IPS-18c (cell line): ENCODE measurements around the gene POLR2A.

Experiments used
- H3K4me3 ChIP-seq: 2 replicates; pipeline ENCODE4 v1.7.0; 2013; ENCODE audit warnings: low read depth, mild to moderate bottlenecking, low read length, moderate library complexity; ENCODE audit not compliant: insufficient read depth
- H3K9me3 ChIP-seq: one replicate; pipeline ENCODE4 v1.6.1; 2013; ENCODE audit warnings: mild to moderate bottlenecking, low read length, moderate library complexity; ENCODE audit not compliant: control insufficient read depth, insufficient read depth

Gene POLR2A

DNA sequence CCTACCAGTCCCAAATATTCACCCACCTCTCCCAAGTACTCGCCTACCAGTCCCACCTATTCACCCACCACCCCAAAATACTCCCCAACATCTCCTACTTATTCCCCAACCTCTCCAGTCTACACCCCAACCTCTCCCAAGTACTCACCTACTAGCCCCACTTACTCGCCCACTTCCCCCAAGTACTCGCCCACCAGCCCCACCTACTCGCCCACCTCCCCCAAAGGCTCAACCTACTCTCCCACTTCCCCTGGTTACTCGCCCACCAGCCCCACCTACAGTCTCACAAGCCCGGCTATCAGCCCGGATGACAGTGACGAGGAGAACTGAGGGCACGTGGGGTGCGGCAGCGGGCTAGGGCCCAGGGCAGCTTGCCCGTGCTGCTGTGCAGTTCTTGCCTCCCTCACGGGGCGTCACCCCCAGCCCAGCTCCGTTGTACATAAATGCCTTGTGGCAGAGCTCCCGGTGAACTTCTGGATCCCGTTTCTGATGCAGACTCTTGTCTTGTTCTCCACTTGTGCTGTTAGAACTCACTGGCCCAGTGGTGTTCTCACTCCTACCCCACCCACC lies 29.8 kb downstream of the POLR2A start:
- no peaks in the 10 kb centered on the region for H3K9me3 ChIP-seq
- no peak overlapping the region for H3K4me3 ChIP-seq

DNA sequence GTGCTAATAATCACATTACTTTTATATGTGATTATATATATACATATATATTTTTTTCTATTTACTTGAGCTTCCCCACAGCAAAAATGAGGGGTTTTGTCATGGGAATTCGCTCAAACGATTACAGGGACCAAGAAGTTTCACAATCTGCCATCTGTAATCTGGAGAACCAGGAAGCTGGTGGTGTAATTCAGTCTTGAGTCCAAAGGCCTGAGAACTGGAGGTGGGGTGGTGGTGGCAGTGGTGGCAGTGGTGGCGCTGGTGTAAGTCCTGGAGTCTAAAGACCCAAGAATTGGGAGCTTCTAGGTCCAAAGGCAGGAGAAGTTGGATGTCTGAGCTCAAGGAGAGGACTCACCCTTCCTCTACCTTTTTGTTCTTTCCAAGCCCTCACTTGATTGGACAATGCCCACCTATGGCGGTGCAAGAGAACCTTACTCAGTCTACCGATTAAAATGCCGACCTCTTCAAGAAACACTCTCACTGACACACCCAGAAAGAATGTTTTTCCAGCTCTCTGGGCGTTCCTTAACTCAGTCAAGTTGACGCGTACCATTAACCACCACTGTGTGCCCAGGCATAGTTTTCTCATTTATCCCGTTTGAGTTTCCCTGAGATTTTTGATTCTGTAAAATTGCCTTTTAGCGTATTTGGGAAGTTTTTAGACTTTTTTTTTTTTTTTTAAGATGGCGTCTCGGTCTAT lies 31.9 kb downstream of the POLR2A start:
- H3K4me3 ChIP-seq, result no peak overlapping the region
- no peaks in the 10 kb centered on the region for H3K9me3 ChIP-seq

DNA sequence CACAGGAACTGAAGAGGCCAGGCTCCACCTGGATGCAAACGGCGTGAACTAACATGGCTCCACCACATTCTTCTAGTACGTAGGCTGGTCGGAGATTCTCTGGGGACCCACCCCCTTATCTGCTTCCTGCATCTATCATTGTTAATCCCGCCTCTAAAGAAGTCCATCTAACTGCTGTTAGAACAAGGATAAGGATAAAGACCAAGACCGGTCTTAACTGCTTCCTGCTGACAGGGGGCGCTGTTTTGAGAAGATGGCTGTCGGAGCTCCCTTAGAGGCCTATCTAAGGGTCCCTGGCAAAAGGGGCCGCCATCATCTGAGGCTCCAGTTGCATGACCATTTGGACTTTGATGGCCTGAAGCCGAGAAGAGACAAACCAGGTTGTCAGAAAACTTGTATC lies 38.9 kb downstream of the POLR2A start:
- H3K9me3 ChIP-seq, result no peaks in the 10 kb centered on the region
- no peak overlapping the region for H3K4me3 ChIP-seq

DNA sequence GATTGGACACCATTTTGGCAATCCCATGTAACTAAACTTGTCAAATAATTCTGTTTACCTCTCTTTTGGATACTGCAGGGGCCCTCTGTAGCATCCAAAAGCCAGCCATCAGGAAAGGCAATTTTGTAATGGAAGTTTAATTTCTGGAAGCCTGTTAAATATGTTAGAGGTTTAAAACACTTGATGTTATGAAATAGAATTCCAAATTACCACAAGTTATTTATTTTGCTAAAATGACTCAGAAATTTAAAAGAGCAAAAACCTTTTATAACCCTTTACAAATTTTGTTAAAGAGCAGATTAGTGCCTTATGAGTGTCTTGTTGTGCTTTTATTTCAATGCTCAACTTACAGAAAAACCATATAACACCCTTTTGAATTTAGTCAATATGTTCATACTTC lies 44.7 kb downstream of the POLR2A start:
- peaks cover 2% of the 10 kb centered on the region for H3K9me3 ChIP-seq
- no peak overlapping the region for H3K4me3 ChIP-seq

DNA sequence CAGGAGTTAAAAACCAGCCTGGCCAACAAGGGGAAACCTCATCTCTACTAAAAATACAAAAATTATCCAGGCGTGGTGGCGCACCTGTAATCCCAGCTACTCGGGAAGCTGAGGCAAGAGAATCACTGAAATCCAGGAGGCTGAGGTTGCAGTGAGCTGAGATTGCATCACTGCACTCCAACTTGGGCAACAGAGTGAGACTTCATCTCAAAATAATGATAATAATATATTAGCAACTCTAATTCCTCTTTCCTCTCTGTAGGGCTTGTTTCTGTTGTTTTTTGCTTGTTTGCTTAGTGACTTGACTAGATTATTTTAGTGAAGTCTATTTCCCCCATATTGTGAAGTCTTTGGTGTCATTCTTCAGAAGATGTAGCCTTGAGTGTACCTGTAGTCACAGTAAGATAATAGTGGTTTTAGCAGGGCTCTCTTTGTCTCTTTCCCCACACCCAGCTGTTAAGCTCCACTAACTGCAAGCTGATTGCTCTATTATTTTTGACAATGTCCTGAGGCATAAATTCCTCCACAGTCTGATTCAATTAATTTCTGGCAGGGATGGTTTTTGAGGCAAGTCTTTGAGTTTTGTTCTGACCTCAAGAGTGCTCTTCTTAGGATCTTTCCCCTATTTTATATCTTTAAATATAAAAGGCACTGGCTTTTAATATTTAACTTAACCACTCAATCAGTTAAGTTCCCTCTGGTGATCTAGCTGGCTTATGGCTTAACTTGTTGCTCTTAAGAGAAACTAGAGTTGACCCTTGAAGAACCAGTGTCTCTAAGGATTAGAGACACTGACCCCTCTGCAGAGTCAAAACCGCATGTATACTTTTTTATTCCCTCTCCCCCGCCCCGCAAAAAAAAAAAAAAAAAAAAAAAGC lies 46.1 kb downstream of the POLR2A start:
- Histone ChIP-seq H3K9me3 (peaks cover 2% of the 10 kb centered on the region), H3K4me3 (no peak overlapping the region)

DNA sequence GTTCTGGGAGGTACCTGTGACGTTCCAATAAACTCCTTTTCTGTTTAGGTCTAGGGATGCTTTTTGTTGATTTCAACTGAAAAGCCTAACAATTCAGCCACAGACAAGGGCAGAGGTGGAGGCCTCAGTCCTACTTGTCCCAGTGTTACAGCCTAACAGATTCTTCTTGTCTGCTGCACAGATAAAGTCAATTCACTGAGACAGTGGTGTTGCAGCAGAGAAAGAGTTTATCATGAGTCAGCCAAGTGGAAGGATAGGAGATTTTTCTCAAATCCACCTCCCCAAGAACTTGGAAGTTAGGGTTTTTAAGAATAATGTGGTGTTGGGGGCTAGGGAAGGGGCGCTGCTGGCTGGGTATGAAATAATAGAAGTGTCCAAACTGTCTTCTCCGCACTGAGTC lies 53.9 kb downstream of the POLR2A start:
- Histone ChIP-seq H3K4me3 (no peak overlapping the region), H3K9me3 (no peaks in the 10 kb centered on the region)

DNA sequence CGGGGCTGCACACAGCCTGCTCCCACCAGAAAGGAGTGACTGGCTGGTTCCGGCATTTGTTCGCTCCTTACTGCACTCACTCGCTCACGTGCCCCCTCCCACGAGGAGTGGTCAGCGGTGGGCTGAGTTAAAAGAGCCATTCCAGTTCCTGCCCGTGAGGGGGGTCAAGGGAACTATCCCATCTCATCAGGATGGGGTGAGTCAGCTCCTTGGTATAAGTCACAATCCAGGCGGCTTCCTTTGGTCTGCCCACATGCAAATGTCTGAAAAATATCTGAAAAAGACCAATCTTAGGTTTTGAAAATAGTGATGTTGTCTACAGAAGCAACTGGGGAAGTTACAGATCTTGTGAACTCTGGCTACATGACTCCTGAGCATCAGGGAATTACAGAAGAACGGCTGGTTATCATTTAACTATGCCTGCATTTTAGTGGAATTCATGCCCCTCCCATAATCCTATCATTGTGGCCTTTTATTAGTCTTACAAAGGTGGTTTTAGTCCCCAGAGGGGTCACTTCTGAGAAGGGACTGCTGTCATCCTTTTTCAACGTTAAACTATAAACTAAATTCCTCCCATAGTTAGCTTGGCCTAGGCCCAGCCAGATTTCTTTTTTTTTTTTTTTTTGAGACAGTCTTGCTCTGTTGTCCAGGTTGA lies 54.9 kb downstream of the POLR2A start:
- H3K4me3 ChIP-seq, result no peak overlapping the region
- no peaks in the 10 kb centered on the region for H3K9me3 ChIP-seq

DNA sequence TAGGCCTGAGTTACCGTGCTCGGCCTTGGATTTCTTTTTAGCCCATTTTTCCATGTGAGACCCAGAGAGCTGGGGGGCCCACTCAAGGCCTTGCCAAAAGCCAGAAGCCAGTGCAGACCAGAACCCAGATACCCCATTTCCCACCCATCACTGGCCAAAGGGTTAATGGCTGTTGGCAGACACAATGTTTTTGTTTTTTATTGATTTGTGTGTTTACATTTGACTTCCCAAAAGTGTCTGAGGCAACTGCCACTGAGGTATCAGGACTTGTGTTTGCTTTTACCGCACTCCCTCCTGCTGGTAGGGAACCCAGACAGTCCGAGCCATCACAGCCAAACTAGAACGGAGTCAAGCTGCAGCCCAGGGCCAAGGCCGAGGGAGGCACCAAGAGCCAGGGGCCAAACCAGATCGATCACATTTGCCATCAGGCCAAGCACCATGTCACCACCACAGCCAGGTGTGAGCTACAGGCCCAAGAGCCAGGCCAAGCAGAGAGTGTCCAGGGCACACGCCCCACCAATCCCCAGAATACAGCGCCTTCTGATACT lies 57.0 kb downstream of the POLR2A start:
- Histone ChIP-seq H3K4me3 (no peak overlapping the region), H3K9me3 (no peaks in the 10 kb centered on the region)

DNA sequence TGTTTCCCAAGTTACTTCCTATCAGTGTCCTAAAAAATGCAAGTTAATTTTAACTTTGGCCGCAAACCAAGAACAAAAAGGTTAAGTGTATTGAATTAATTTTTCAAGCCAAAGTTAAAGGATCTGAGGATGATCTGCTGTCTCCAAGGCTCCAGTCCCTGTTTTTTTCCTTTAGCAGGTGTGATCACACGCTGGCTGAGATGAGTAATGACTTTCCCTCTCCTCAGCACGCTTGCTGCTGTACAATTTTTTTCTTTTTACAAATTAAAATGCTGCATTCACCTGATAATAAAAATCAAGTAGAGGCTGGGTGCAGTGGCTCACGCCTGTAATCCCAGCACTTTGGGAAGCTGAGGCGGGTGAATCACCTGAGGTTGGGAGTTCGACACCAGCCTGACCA lies 60.7 kb downstream of the POLR2A start:
- Histone ChIP-seq H3K4me3 (no peak overlapping the region), H3K9me3 (no peaks in the 10 kb centered on the region)

DNA sequence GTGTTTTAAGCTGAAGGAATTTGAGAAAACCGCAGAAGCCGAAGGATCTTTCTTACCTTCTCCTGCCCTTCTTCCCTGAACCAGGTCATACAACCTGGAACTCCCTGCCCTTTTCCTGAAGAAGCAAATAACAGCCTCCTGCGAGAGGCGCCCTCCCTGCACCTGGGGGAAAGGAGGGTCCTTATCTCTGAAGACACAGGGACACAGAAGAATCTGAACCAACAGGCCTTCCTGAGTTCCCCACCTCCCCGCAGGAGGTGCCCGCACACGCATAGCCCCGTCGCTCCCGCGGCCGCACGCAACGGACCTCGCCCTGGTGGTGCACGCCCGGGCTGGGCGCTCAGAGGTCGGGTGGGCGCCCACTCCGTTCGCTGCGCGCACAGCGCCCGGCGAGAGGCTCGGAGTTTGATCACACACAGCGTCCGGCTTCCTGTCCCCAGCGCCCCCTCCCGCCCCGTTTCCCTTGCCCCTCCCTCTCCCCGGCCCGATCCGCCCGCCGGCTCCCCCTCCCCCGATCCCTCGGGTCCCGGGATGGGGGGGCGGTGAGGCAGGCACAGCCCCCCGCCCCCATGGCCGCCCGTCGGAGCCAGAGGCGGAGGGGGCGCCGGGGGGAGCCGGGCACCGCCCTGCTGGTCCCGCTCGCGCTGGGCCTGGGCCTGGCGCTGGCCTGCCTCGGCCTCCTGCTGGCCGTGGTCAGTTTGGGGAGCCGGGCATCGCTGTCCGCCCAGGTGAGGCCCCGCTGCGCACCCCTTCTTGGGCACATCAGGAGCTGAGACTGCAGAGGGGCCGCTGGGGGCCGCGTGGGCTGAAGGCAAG lies 64.6 kb downstream of the POLR2A start, which contains the start of gene TNFSF12:
TNFSF12 (plus strand) TSS at position 474 of the 816 bp plus-strand sequence; CDS start at position 570, 96 bp downstream.
- Histone ChIP-seq H3K9me3 (no peaks in the 10 kb centered on the region), H3K4me3 (peak within 1 kb of the TSS; percentile 53)
